Activated CD4-positive, alpha-beta T cell treated with anti-CD3 and anti-CD28 coated beads for 24 hours (primary cell): ENCODE data around the gene C14orf93.

Experiments used
- DNase-seq, 2 donors: peaks; one replicate each; pipeline ENCODE4 v3.0.0-alpha.2; 2020; ENCODE audit warnings: low read depth in 2 of 2

The C14orf93 gene

DNA sequence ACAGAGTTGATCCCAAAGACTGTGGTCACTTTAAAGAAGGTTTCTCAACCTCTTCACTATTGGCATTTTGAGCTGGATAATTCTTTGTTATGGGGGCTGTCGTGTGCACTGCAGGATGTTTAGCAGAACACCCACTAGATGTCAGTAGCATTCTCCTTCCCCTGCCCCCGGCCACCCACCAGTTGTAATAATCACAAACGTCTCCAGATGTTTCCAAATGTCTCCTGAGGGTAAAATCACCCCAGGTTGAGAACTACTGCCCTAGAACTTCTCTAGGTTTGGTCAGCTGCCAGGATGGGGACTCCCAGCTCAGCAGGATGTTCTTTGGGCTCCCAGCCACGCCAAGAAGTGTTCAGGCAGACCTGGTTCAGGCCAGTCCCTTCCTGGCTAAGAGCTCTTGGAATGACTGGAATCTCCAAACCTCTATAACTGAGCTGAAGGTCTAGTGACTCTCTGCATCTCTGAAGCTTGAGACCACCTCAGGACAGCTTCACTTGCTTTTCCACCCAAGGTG lies 15.1 kb downstream of the C14orf93 start:
- no peak for DNase-seq

GRCh38 chr14:22993517-22993916 lies 16.4 kb downstream of the C14orf93 start:
- no peak for DNase-seq

DNA sequence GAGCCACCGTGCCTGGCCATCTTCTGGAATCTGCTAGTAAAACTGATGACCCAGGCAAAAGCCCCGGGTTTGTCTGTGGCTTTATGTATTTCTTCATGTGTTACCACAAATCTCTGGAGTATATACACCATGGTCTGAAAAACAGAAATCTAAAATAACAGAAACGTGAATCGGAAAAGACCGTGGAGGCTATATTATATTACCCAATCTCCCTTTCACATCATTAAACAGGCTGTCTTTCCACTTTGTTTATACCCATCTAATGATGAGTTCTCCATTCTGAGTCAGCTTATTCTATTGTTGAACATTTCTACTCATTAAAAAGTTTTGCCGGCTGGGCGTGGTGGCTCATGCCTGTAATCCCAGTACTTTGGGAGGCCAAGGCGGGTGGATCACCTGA lies 18.1 kb downstream of the C14orf93 start:
- no peak for DNase-seq

DNA sequence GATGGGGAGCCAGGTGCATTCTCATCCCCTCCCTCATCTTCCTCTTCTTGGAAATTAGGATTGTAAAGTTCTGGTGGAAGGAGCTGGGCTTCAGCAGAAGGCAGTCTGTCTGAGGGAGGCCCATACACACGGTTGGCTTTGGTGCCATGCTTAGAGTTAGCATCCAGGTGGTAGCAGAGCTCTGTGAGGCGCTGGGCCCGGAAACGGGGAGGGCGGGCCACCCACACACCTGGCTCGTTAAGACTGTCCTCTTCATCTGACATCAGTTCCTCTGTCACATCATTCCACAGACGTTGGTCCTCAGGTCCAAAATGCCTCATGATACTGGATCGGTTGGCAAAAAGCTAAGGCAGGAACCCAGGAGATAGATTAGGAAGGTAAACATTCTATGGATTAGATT lies 22.7 kb downstream of the C14orf93 start:
- no peak for DNase-seq

GRCh38 chr14:22986508-22987054 lies 23.4 kb downstream of the C14orf93 start:
- DNase-seq, result peak; percentile 85 to 90

- DNase-seq, result no peak
Observed at GRCh38 chr14:22985894-22986507, 23.9 kb downstream of the C14orf93 start.

- no peak for DNase-seq
Observed at GRCh38 chr14:22984959-22985658, 24.8 kb downstream of the C14orf93 start.

DNA sequence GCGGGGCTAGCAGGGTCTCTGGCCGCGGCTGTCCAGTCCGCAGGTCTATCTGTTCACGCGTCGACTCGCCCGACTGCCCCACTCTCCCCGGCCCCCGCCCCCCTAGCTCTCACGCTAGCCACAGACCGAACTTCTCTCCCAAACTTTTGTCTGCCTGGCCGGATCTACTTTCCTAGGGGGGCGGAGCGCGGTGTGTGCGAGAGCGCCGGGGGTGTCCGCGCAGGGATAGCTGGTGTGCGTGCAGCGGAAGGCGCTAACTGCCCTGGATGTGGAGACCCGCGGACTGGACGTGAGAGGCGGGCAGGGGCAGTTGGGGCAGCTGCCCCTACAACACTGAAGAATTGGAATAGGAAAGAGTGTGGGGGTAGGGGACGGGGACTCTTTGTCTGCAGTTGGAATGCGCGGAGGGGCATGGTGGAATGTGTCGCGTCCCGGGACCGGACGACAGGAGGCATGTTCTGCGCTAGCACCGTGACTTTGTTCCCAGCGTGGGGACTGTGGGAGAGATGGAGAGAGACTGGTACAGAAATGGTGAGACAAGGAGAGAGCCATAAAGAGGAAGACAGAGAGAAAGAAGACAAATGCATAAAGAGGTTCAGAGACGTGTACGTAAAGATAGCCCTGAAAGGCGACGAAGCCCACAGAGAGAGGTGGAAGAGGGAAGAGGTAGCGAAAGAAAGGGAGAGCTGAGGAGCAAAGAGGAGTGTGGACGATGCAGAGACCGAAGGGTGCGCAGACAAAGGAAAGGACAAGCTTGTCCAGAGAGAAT lies 27.3 kb downstream of the C14orf93 start, which contains the start of gene AJUBA:
Gene AJUBA, minus strand, starts transcription at position 75 of the 769 bp plus-strand sequence. CDS start 285 bp downstream, outside the sequence.
- DNase-seq, result peak; percentile 66 to 69

- DNase-seq, result no peak
Observed at GRCh38 chr14:22981876-22982476, 28.0 kb downstream of the C14orf93 start.

- DNase-seq, result no peak
Observed at GRCh38 chr14:22981090-22981875, 28.7 kb downstream of the C14orf93 start.

DNA sequence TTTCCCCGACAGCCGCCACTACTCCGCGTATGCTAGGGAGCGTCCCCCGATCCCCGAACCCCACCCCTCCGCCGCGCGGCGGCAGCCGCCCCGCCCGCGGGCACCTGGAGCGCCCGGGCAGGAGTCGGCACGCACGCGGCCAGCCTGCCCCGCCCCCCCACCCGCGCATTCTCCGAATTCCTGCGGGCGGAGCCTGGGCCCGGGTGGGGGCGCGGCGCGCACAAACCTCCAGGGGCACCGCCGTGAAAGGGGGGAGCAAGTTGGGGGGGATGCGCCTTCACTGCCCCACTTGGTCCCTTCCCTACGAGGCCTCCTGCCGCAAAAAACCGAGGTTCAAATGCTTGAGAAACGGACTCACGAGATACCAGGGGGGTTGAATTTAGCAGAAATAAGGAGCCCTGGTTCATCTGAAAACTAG lies 29.3 kb downstream of the C14orf93 start:
- DNase-seq, result no peak

- DNase-seq, result no peak
Observed at GRCh38 chr14:22979748-22980392, 30.1 kb downstream of the C14orf93 start.

DNA sequence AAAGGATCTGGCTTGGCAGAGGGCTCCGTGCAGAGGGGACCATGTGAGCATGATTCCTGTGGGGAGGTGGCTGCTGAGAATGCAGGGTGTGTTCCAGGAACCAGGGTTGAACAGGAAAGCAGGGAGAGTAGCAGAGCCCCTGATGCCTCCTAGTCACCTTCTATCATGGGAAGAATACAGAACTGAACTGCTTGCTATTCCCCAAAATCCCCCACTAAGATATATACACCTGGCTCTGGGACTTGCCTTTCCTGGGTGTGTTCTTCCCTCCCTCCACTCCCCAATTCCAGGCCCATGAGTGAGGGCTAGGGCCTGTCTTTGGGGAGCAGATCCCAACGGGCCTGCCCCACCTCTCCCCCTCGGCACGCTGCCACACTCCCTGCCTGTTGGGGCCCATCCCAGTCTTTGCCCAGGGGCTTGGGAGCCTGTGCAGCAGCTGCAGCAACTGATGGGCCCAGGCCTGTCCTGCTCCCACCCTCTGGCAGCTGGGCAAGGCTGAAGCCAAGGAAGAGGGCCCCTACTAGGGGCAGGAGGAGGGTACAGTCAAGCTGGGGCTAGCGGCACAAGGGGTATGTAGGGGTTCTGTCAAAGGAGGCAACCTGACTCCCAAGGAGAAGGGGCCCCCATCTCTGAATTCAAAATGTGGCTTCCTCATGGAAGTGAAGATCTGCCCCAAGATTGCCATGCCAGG lies 30.8 kb downstream of the C14orf93 start:
- DNase-seq, result no peak

DNA sequence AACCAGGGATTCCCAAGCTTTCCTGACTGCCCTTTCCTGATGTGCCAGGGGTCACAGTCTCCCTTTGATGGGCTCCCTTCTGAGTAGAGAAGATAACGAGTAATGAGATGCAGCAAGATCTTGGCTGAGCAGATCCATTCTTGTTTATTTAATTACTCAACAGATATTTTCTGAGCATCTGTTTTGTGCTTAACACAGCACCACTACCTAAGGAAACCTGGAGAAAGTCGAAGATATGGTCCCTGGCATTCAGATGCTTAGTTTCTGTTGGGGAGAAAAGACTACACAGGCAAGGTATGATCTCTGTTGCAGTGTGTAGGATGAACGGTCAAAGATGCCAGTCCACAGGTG lies 31.5 kb downstream of the C14orf93 start:
- no peak for DNase-seq

- no peak for DNase-seq
Observed at GRCh38 chr14:22977684-22978486, 32.1 kb downstream of the C14orf93 start.

GRCh38 chr14:22977434-22977683 lies 32.6 kb downstream of the C14orf93 start:
- no peak for DNase-seq

- DNase-seq, result no peak
Observed at GRCh38 chr14:22976620-22977433, 33.1 kb downstream of the C14orf93 start.

DNA sequence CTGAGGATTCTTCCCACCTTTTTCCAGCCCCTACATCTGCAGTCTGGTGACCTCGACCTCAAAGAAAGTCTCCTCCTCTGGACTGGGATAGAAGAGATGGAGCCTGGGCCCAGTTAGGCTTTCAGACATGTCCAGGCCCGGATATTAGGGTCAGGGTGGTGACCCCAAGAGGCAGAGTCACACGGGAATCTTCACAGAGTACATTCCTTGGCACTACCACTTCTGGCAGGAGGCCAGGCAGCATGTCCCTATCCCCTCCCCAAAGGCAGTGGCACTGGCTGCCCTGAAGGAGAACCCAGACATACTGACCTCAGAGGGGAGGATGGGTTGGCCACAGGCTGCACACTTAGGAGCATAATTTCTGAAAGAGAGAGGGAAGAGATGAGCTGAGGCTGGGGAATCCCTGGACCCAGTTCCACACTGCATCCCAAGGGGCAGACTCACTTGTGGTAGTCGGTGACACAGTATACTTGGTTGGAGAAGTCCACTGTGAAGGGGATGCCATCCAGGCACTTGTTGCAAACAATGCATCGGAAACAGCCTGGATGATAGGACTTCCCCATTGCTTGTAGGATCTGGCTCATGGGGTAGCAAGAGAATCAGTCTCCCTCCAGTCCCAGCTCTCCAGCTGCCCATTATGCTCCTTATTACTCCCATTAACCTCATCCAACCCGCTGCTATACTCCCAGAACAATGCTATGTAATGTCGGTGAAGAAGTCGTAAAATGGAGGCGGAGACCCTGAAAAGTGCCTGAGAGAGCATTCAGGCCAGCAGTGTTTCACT lies 35.2 kb downstream of the C14orf93 start:
- DNase-seq, result no peak
